HepG2 (cell line): ENCODE measurements around the gene DDO. TPM values are rescaled to one million over a fixed set of nuclear protein-coding genes. Genes with fewer than 3 reads are reported as not detected.
A peak's percentile ranks its signal among the peaks of the same experiment; 100 is the strongest.

Experiments used
- ATF7 ChIP-seq, 2 experiments: fragments of 450-650 bp in 1 of 2; sonication (generic) in 1 of 2; formaldehyde crosslinking in 1 of 2; IDR thresholded peaks; 2 replicates each; pipeline versions ENCODE4 v1.4.0 to v1.6.1; 2016 to 2020; ENCODE audit warnings: antibody characterized with exemption in 1 of 2, mild to moderate bottlenecking in 1 of 2, missing genetic modification reagents in 1 of 2
- FOXM1 ChIP-seq: sonication (generic); formaldehyde crosslinking; IDR thresholded peaks from 2 replicates; pipeline ENCODE4 v1.5.0; 2020; ENCODE audit warnings: missing genetic modification reagents
- IRF2 ChIP-seq: IDR thresholded peaks from 2 replicates; pipeline ENCODE4 v1.6.1; 2018; ENCODE audit warnings: missing genetic modification reagents, missing compliant biosample characterization
- MED8 ChIP-seq: sonication (generic); formaldehyde crosslinking; IDR thresholded peaks from 2 replicates; pipeline ENCODE4 v1.8.1; 2023; ENCODE audit warnings: mild to moderate bottlenecking, missing genetic modification reagents; ENCODE audit not compliant: insufficient replicate concordance
- ONECUT2 ChIP-seq: sonication (generic); formaldehyde crosslinking; IDR thresholded peaks from 2 replicates; pipeline ENCODE4 v1.4.0; 2020; ENCODE audit warnings: missing genetic modification reagents
- PAF1 ChIP-seq: IDR thresholded peaks from 2 replicates; pipeline ENCODE4 v1.6.1; 2016; ENCODE audit warnings: missing genetic modification reagents, missing compliant biosample characterization
- REL ChIP-seq: sonication (generic); formaldehyde crosslinking; conservative IDR thresholded peaks from 2 replicates; pipeline ENCODE4 v1.8.0; 2022; ENCODE audit warnings: mild to moderate bottlenecking, missing genetic modification reagents, moderate library complexity
- RFXANK ChIP-seq: IDR thresholded peaks from 2 replicates; pipeline ENCODE4 v1.6.1; 2016
- SIX4 ChIP-seq: sonication (generic); formaldehyde crosslinking; IDR thresholded peaks from 2 replicates; pipeline ENCODE4 v1.4.0; 2020; ENCODE audit warnings: missing genetic modification reagents
- ZKSCAN8 ChIP-seq: IDR thresholded peaks from 2 replicates; pipeline ENCODE4 v1.6.1; 2016; ENCODE audit warnings: borderline replicate concordance, missing genetic modification reagents, missing compliant biosample characterization
- ZNF235 ChIP-seq: sonication (generic); formaldehyde crosslinking; IDR thresholded peaks from 2 replicates; pipeline ENCODE4 v1.8.1; 2023; ENCODE audit warnings: mild to moderate bottlenecking, missing genetic modification reagents, borderline replicate concordance
- ZNF451 ChIP-seq: sonication (generic); formaldehyde crosslinking; IDR thresholded peaks from 2 replicates; pipeline ENCODE4 v1.5.0; 2020; ENCODE audit warnings: mild to moderate bottlenecking, missing genetic modification reagents
- ZNF570 ChIP-seq: sonication (generic); formaldehyde crosslinking; IDR thresholded peaks from 2 replicates; pipeline ENCODE4 v1.4.0; 2020; ENCODE audit warnings: mild to moderate bottlenecking, missing genetic modification reagents, borderline replicate concordance
- ZNF780A ChIP-seq: sonication (generic); formaldehyde crosslinking; IDR thresholded peaks from 2 replicates; pipeline ENCODE4 v1.8.0; 2022; ENCODE audit warnings: mild to moderate bottlenecking, missing genetic modification reagents, moderate library complexity
- polyA plus RNA-seq, 8 experiments: library from polyadenylated mRNA; depleted of rRNA in 3 of 8; stranded (reverse) in 7 of 8; unstranded in 1 of 8; fragments of >200 nt; fragmentation: Illumina TruSeq in 4 of 8; extraction: Trizol in 4 of 8; gene quantifications; 2 replicates each; pipeline versions ENCODE4 v1.2.1 to v1.2.3, GENCODE V29; 2011 to 2016; ENCODE audit warnings: low read depth in 4 of 8, missing spikeins in 1 of 8, mixed read lengths in 1 of 8; ENCODE audit not compliant: insufficient read depth in 1 of 8
- total RNA-seq, 5 experiments: library from RNA; depleted of rRNA; stranded (reverse); fragments of >200 nt; fragmentation: Illumina TruSeq; extraction: Trizol; gene quantifications; 2 replicates each; pipeline ENCODE4 v1.2.3, GENCODE V29; 2016; ENCODE audit warnings: low read depth in 1 of 5
- TF ChIP-seq, protein P1 (sequence below): sonication (generic); formaldehyde crosslinking; IDR thresholded peaks from 2 replicates; pipeline ENCODE4 v1.5.0; 2020; ENCODE audit warnings: mild to moderate bottlenecking, missing genetic modification reagents
- TF ChIP-seq, protein P2 (sequence below): sonication (generic); formaldehyde crosslinking; IDR thresholded peaks from 2 replicates; pipeline ENCODE4 v1.4.0; 2020; ENCODE audit warnings: missing genetic modification reagents
- TF ChIP-seq, protein P3 (sequence below): sonication (generic); formaldehyde crosslinking; IDR thresholded peaks from 2 replicates; pipeline ENCODE4 v1.4.0; 2020; ENCODE audit warnings: missing genetic modification reagents
- TF ChIP-seq, protein P4 (sequence below): sonication (generic); formaldehyde crosslinking; IDR thresholded peaks from 2 replicates; pipeline ENCODE4 v1.5.1; 2020; ENCODE audit warnings: missing genetic modification reagents, mild to moderate bottlenecking, borderline replicate concordance
- TF ChIP-seq, protein P5 (sequence below): IDR thresholded peaks from 2 replicates; pipeline ENCODE4 v1.6.1; 2016; ENCODE audit warnings: missing compliant biosample characterization, missing genetic modification reagents, borderline replicate concordance

The DDO gene
- total and polyA plus RNA-seq, 2 of the 13 experiments (the other 11 are each of a cell fraction or from before 2014, with no cell fraction given): 6.1 to 10.3 TPM

DNA sequence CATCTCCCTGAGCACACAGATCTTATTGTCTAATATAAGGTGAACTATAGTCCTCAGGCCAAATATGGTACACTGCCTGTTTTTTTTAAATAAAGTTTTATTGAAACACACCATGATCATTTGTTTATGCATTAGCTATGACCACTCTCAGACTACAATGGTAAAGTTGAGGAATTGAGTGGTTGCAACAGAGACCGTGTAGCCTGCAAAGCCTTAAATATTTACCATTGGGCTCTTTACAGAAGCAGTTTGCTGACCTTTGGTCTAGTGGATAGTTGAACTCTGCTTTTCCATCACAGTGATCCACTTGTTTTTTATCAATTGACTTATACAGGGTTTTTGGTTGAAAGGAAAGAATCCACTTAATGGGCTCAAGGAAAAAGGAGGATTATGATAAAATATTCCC is 29.9 kb downstream of the DDO start (continued):
- TF ChIP-seq IRF2 (CRISPR knock-in tag) (0 out of 2 replicates have a peak, but pooled peaks have one; percentile 16), RFXANK (CRISPR knock-in tag) (no peak), MED8 (CRISPR knock-in tag) (no peak), ZKSCAN8 (CRISPR knock-in tag) (no peak), ONECUT2 (CRISPR knock-in tag) (no peak), ZNF235 (CRISPR knock-in tag) (no peak), ATF7 (IDR thresholded peaks at IDR 0.05) (no peak), ATF7 (CRISPR knock-in tag; IDR thresholded peaks at IDR 0.05) (no peak), ZNF451 (CRISPR knock-in tag) (no peak), REL (no peak), SIX4 (CRISPR knock-in tag) (no peak), PAF1 (CRISPR knock-in tag) (no peak), FOXM1 (no peak), ZNF570 (CRISPR knock-in tag) (no peak), ZNF780A (CRISPR knock-in tag) (no peak)
- TF ChIP-seq, protein P1, sequence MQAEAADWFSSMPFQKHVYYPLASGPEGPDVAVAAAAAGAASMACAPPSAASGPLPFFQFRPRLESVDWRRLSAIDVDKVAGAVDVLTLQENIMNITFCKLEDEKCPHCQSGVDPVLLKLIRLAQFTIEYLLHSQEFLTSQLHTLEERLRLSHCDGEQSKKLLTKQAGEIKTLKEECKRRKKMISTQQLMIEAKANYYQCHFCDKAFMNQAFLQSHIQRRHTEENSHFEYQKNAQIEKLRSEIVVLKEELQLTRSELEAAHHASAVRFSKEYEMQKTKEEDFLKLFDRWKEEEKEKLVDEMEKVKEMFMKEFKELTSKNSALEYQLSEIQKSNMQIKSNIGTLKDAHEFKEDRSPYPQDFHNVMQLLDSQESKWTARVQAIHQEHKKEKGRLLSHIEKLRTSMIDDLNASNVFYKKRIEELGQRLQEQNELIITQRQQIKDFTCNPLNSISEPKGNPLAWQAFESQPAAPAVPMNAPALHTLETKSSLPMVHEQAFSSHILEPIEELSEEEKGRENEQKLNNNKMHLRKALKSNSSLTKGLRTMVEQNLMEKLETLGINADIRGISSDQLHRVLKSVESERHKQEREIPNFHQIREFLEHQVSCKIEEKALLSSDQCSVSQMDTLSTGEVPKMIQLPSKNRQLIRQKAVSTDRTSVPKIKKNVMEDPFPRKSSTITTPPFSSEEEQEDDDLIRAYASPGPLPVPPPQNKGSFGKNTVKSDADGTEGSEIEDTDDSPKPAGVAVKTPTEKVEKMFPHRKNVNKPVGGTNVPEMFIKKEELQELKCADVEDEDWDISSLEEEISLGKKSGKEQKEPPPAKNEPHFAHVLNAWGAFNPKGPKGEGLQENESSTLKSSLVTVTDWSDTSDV (CRISPR knock-in tag): no peak
- TF ChIP-seq, protein P2, sequence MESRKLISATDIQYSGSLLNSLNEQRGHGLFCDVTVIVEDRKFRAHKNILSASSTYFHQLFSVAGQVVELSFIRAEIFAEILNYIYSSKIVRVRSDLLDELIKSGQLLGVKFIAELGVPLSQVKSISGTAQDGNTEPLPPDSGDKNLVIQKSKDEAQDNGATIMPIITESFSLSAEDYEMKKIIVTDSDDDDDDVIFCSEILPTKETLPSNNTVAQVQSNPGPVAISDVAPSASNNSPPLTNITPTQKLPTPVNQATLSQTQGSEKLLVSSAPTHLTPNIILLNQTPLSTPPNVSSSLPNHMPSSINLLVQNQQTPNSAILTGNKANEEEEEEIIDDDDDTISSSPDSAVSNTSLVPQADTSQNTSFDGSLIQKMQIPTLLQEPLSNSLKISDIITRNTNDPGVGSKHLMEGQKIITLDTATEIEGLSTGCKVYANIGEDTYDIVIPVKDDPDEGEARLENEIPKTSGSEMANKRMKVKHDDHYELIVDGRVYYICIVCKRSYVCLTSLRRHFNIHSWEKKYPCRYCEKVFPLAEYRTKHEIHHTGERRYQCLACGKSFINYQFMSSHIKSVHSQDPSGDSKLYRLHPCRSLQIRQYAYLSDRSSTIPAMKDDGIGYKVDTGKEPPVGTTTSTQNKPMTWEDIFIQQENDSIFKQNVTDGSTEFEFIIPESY (CRISPR knock-in tag): no peak
- TF ChIP-seq, protein P3, sequence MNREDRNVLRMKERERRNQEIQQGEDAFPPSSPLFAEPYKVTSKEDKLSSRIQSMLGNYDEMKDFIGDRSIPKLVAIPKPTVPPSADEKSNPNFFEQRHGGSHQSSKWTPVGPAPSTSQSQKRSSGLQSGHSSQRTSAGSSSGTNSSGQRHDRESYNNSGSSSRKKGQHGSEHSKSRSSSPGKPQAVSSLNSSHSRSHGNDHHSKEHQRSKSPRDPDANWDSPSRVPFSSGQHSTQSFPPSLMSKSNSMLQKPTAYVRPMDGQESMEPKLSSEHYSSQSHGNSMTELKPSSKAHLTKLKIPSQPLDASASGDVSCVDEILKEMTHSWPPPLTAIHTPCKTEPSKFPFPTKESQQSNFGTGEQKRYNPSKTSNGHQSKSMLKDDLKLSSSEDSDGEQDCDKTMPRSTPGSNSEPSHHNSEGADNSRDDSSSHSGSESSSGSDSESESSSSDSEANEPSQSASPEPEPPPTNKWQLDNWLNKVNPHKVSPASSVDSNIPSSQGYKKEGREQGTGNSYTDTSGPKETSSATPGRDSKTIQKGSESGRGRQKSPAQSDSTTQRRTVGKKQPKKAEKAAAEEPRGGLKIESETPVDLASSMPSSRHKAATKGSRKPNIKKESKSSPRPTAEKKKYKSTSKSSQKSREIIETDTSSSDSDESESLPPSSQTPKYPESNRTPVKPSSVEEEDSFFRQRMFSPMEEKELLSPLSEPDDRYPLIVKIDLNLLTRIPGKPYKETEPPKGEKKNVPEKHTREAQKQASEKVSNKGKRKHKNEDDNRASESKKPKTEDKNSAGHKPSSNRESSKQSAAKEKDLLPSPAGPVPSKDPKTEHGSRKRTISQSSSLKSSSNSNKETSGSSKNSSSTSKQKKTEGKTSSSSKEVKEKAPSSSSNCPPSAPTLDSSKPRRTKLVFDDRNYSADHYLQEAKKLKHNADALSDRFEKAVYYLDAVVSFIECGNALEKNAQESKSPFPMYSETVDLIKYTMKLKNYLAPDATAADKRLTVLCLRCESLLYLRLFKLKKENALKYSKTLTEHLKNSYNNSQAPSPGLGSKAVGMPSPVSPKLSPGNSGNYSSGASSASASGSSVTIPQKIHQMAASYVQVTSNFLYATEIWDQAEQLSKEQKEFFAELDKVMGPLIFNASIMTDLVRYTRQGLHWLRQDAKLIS (CRISPR knock-in tag): no peak
- TF ChIP-seq, protein P4, sequence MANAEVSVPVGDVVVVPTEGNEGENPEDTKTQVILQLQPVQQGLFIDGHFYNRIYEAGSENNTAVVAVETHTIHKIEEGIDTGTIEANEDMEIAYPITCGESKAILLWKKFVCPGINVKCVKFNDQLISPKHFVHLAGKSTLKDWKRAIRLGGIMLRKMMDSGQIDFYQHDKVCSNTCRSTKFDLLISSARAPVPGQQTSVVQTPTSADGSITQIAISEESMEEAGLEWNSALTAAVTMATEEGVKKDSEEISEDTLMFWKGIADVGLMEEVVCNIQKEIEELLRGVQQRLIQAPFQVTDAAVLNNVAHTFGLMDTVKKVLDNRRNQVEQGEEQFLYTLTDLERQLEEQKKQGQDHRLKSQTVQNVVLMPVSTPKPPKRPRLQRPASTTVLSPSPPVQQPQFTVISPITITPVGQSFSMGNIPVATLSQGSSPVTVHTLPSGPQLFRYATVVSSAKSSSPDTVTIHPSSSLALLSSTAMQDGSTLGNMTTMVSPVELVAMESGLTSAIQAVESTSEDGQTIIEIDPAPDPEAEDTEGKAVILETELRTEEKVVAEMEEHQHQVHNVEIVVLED (CRISPR knock-in tag): no peak
- TF ChIP-seq, protein P5, sequence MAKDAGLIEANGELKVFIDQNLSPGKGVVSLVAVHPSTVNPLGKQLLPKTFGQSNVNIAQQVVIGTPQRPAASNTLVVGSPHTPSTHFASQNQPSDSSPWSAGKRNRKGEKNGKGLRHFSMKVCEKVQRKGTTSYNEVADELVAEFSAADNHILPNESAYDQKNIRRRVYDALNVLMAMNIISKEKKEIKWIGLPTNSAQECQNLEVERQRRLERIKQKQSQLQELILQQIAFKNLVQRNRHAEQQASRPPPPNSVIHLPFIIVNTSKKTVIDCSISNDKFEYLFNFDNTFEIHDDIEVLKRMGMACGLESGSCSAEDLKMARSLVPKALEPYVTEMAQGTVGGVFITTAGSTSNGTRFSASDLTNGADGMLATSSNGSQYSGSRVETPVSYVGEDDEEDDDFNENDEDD (CRISPR knock-in tag): no peak
